NT2/D1 (cell line): ENCODE measurements around the gene CTDP1.

Experiments used
- DNase-seq: peaks from one replicate; pipeline ENCODE4 v3.0.0-alpha.2; 2011; ENCODE audit warnings: low read depth, low spot score
- H3K27me3 ChIP-seq: 2 replicates; pipeline ENCODE4 v1.6.0; 2011; ENCODE audit warnings: mild to moderate bottlenecking; ENCODE audit not compliant: insufficient read length, insufficient read depth
- H3K36me3 ChIP-seq: 2 replicates; pipeline ENCODE4 v1.6.1; 2011; ENCODE audit warnings: mild to moderate bottlenecking, low read length, mixed read lengths; ENCODE audit not compliant: insufficient read depth, insufficient read length
- H3K4me1 ChIP-seq: 2 replicates; pipeline ENCODE4 v1.5.1; 2011; ENCODE audit not compliant: insufficient read depth, insufficient read length
- H3K4me3 ChIP-seq: 2 replicates; pipeline ENCODE4 v1.5.1; 2011; ENCODE audit warnings: low read depth; ENCODE audit not compliant: insufficient read length
- H3K9ac ChIP-seq: 2 replicates; pipeline ENCODE4 v1.6.0; 2011; ENCODE audit warnings: low read depth; ENCODE audit not compliant: insufficient read length
- H3K9me3 ChIP-seq: 2 replicates; pipeline ENCODE4 v1.5.1; 2011; ENCODE audit warnings: mild to moderate bottlenecking, low read length; ENCODE audit not compliant: insufficient read depth
- SUZ12 ChIP-seq: IDR thresholded peaks from 2 replicates; pipeline ENCODE4 v1.6.1; 2011; ENCODE audit not compliant: insufficient read length, insufficient read depth; ENCODE audit errors: extremely low read depth
- YY1 ChIP-seq: IDR thresholded peaks from 2 replicates; pipeline ENCODE4 v1.6.1; 2011; ENCODE audit not compliant: insufficient read length, insufficient read depth
- ZNF274 ChIP-seq: IDR thresholded peaks from 2 replicates; pipeline ENCODE4 v1.6.1; 2011; ENCODE audit warnings: mild to moderate bottlenecking, low read depth, low read length

The CTDP1 gene

GRCh38 chr18:79683626-79684282, 4.2 kb downstream of the CTDP1 start:
- no peak overlapping the region for H3K9ac ChIP-seq
- no peak for DNase-seq
- H3K4me3 ChIP-seq: no peak overlapping the region
- H3K27me3 ChIP-seq: no peaks in the 10 kb centered on the region
- peaks cover 31% of the 10 kb centered on the region for H3K36me3 ChIP-seq
- TF ChIP-seq ZNF274 (no peak), YY1 (no peak), SUZ12 (no peak)
- H3K9me3 ChIP-seq: no peaks in the 10 kb centered on the region
- peaks cover 5% of the 10 kb centered on the region for H3K4me1 ChIP-seq

GRCh38 chr18:79684283-79684631, 4.7 kb downstream of the CTDP1 start:
- H3K4me1 ChIP-seq: peaks cover 5% of the 10 kb centered on the region

GRCh38 chr18:79684787-79685186, 5.2 kb downstream of the CTDP1 start:
- H3K4me3 ChIP-seq: no peak overlapping the region
- no peaks in the 10 kb centered on the region for H3K9me3 ChIP-seq
- DNase-seq: no peak
- TF ChIP-seq ZNF274 (no peak), SUZ12 (no peak), YY1 (no peak)
- no peak overlapping the region for H3K9ac ChIP-seq
- no peaks in the 10 kb centered on the region for H3K27me3 ChIP-seq
- peaks cover 31% of the 10 kb centered on the region for H3K36me3 ChIP-seq
- peaks cover 5% of the 10 kb centered on the region for H3K4me1 ChIP-seq

More at GRCh38 chr18:79684283-79684631, 4.7 kb downstream of the CTDP1 start:
- H3K36me3 ChIP-seq: peaks cover 31% of the 10 kb centered on the region
- H3K9ac ChIP-seq: no peak overlapping the region
- H3K4me3 ChIP-seq: no peak overlapping the region
- TF ChIP-seq YY1 (no peak), ZNF274 (no peak), SUZ12 (no peak)
- no peaks in the 10 kb centered on the region for H3K9me3 ChIP-seq
- no peaks in the 10 kb centered on the region for H3K27me3 ChIP-seq
- no peak for DNase-seq

GRCh38 chr18:79685281-79685680, 5.7 kb downstream of the CTDP1 start:
- Histone ChIP-seq H3K27me3 (no peaks in the 10 kb centered on the region), H3K9ac (no peak overlapping the region), H3K4me1 (peaks cover 5% of the 10 kb centered on the region), H3K36me3 (peaks cover 31% of the 10 kb centered on the region), H3K9me3 (no peaks in the 10 kb centered on the region), H3K4me3 (no peak overlapping the region)
- no peak for TF ChIP-seq SUZ12
- no peak for TF ChIP-seq ZNF274
- no peak for TF ChIP-seq YY1
- DNase-seq: no peak

- peaks cover 30% of the 10 kb centered on the region for H3K36me3 ChIP-seq
- no peak overlapping the region for H3K4me3 ChIP-seq
- TF ChIP-seq YY1: no peak
- no peaks in the 10 kb centered on the region for H3K27me3 ChIP-seq
- H3K9ac ChIP-seq: no peak overlapping the region
- peaks cover 4% of the 10 kb centered on the region for H3K4me1 ChIP-seq
- no peaks in the 10 kb centered on the region for H3K9me3 ChIP-seq
- no peak for DNase-seq
Measured at GRCh38 chr18:79685971-79686370, 6.4 kb downstream of the CTDP1 start.

- Histone ChIP-seq H3K36me3 (peaks cover 12% of the 10 kb centered on the region), H3K27me3 (no peaks in the 10 kb centered on the region), H3K9ac (no peak overlapping the region), H3K4me3 (no peak overlapping the region), H3K9me3 (no peaks in the 10 kb centered on the region), H3K4me1 (peaks cover 7% of the 10 kb centered on the region)
- no peak for TF ChIP-seq ZNF274
- DNase-seq: no peak
Measured at GRCh38 chr18:79687806-79688205, 8.2 kb downstream of the CTDP1 start.

- H3K4me3 ChIP-seq: no peak overlapping the region
- no peaks in the 10 kb centered on the region for H3K27me3 ChIP-seq
- no peak for DNase-seq
- no peaks in the 10 kb centered on the region for H3K9me3 ChIP-seq
- TF ChIP-seq YY1: no peak
- no peak for TF ChIP-seq ZNF274
- TF ChIP-seq SUZ12: no peak
- no peak overlapping the region for H3K9ac ChIP-seq
- peaks cover 12% of the 10 kb centered on the region for H3K4me1 ChIP-seq
- peaks cover 4% of the 10 kb centered on the region for H3K36me3 ChIP-seq
Measured at GRCh38 chr18:79690071-79690470, 10.5 kb downstream of the CTDP1 start.
